Astrocyte (in vitro differentiated cells and primary cell): ENCODE data around the gene MYL3.

Source experiments
- EZH2 ChIP-seq: IDR thresholded peaks from 2 replicates; pipeline ENCODE4 v1.6.1; 2012; ENCODE audit warnings: mild to moderate bottlenecking, low read length, inconsistent platforms; ENCODE audit not compliant: insufficient read depth
- TF ChIP-seq, protein P1 (sequence below): IDR thresholded peaks from 2 replicates; pipeline ENCODE4 v1.5.1; 2011; ENCODE audit warnings: low read depth, mild to moderate bottlenecking, inconsistent platforms, low read length, moderate library complexity; ENCODE audit not compliant: insufficient read depth

DNA sequence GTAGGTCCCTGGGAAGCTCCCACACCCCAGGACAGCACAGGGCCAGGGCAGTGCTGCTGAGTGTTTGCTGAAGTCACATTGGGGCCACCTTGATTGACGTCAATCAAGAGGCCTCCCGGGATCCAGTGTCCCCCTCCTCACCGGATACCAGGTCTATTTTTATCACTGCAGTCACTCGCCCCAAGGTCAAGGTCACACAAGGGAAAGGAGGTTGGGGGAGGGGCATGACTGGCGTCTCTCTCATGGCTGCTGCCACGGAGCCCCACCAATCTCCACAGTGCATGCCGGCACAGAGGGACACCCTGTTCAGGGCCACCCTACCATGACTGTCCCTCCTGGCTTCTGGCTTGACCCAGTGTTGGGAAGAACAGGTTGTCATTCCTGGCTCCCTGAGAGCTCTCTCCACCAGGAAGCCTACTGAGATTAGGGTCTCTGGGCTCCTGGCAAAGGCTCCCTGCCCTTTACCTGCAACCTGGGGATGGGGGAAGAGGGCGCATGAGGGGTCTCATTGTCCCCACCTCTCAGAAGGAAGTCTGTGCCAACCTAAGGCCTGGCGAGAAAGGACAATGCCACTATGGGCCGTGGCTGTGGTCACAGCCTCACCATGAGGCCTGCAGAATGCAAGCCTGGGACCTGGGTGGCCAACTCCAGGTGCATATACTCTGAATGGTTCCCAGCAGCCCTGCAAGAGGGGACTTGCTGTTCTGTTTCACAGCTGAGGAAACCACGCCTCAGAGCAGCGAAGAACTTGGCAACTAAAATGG, 1.5 kb downstream of the MYL3 start:
- TF ChIP-seq, protein P1, sequence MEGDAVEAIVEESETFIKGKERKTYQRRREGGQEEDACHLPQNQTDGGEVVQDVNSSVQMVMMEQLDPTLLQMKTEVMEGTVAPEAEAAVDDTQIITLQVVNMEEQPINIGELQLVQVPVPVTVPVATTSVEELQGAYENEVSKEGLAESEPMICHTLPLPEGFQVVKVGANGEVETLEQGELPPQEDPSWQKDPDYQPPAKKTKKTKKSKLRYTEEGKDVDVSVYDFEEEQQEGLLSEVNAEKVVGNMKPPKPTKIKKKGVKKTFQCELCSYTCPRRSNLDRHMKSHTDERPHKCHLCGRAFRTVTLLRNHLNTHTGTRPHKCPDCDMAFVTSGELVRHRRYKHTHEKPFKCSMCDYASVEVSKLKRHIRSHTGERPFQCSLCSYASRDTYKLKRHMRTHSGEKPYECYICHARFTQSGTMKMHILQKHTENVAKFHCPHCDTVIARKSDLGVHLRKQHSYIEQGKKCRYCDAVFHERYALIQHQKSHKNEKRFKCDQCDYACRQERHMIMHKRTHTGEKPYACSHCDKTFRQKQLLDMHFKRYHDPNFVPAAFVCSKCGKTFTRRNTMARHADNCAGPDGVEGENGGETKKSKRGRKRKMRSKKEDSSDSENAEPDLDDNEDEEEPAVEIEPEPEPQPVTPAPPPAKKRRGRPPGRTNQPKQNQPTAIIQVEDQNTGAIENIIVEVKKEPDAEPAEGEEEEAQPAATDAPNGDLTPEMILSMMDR, result no peak
- no peak for TF ChIP-seq EZH2
